Measurements from ENCODE around the gene ENG.

The ENG gene

DNA sequence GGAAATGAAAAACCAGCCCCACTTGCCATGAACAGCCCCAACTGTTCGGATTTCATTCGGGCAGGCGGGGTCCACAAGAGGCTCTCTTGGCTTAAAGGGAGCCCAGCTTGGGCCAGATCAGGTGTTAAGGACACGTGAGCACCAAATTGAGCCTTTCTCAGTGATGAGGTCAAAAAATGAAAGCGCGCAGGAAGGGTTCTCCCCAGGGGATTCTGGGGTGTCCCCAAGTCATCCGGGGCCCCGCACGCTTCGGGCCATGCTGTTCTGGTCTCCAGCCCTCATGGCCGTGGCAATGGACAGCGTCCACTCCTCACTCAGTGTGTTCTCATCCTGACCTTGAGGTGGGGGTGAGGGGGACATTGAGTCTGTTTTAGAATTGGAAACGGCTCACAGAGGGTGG, 12.1 kb upstream of the ENG start:
- DNase-seq (ENCODE audit: low read depth in 1 of 2, low spot score in 1 of 2) = no peak

DNA sequence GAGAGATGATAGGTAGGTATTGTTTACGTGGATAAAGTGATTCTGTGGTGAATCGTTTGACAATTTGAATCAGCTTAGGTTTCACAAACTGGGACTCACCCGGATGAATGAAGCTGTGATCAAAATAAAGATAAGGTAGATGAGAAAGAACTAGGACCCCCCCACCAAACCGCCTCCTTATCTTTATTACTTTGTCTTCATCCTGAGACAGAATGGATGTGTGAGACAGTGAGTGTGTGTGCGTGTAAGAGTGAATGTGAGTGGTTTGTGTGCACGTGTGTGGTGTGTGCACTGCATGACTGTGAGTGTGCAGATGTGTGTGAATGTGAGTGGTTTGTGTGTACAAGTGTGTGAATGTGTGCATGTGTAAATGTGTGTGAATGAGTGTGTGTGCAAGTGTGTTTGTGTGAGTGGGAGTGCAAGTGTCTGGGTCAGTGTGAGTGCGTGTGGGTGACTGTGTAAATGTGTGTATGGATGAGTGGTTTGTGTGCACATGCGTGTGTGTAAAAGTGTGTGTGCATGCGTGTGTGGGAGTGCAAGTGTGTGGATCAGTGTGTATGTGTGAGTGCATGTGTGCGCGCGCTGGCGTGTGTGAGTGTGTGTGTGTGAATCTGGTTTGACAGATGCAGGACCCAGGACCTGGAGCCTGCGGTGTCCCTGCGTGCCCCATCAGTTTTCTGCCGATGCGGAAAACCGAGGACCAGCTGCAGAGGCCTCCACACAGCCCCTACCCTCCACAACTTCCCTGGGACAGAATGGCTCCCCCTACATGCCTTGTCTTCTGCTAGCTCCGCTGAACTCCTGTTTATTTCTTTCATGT, 11.4 kb upstream of the ENG start:
- no peak for DNase-seq (ENCODE audit: low read depth in 1 of 2, low spot score in 1 of 2)

DNA sequence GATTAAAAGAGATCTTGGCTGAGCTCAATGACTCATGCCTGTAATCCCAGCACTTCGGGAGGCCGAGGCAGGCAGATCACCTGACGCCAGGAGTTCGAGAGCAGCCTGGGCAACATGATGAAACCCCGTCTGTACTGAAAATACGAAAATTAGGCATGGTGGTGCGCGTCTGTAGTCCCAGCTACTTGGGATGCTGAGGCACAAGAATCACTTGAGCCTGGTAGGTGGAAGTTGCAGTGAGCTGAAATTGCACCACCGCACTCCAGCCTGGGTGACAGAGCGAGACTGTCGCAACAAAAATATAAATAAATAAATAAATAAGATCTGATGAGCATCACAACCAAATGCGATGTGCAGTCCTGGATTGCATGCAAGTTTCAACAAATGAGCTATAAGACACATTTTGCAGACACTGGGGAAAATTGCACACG, 8.7 kb upstream of the ENG start:
- DNase-seq (ENCODE audit: low read depth in 1 of 2, low spot score in 1 of 2) = no peak

DNA sequence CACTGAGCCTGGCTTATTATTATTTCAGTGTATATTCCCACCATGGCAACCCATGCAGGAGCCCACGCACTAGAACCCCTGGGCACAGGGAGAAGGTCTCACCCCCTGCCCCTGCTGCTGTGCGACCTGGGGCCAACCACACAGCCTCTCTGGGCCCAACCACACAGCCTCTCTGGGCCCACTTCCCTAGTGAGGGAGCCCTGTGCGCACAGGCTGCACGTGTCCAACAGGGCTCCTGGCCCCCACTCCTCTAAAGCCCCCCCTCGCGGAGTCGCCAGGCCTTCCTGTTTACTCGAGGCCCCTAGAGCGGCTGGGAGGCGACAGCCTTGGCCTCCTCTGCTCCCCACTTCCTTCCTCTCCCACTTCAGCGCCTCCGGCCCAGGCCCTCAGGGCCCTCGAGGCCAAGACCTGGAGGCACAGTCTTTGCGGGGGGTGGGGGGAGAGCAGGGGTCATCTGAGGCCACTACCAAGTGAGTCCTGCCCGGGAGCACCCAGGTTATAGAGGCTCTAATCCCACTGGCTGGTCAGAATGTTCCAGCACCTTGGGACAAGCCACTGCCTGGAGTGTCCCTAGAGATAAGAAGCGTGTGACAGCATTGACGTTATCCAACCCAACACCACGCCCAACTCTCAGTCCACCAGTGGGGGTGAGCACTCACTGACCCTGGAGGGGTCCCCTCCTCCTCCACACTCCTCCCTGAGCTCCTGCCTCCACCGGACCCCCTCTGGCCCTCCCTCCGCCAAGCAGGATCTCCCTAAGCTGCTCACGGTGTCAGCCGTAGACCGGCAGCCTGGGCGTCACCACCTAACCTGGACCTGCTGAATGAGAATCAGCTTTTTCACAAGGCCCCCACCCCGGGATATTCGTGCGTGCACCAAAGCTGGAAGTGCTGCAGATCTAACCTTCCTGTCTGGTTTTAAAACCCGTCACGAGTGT, 7.9 kb upstream of the ENG start:
- peak in 1 of 2 donors; percentile 19 for DNase-seq (ENCODE audit: low read depth in 1 of 2, low spot score in 1 of 2)

DNA sequence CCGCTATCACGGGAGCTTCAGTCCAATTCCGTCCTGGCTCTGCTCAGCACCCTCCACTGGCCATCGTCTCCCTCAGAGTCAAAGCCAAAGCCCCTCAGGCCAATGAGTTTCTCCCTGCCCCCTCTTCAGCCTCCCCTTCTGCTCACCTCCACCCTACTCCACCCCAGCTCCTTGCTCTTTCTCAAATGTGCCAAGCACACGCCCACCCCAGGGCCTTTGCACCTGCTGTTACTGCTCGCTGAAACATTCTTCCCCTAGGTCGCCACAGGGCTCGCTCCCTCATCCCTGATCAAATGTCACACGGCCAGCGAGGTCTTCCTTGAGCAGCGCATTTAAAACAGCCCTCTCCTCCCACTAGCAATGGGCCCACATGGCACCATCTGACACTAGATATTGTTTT, 6.3 kb upstream of the ENG start:
- no peak for DNase-seq (ENCODE audit: low read depth in 1 of 2, low spot score in 1 of 2)

DNA sequence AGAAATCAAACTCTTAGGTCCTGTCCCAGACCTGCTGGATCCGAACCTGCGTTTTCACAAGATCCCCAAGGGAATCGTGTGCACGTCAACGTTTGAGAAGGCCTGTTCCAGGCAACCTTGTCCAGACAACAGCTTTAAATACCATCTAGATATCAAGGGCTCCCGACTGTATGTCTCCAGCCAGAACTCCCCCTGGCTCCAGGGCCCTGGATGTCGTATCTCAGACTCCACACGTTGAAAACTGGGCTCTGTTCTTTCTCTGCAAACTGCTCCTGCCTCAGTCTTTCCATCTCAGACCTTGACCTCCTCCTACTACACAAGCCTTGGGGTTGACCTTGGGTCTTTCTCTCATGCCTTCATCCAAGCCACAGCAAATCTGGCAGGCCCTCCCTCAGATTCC, 5.8 kb upstream of the ENG start:
- DNase-seq (ENCODE audit: low read depth in 1 of 2, low spot score in 1 of 2) = no peak

DNA sequence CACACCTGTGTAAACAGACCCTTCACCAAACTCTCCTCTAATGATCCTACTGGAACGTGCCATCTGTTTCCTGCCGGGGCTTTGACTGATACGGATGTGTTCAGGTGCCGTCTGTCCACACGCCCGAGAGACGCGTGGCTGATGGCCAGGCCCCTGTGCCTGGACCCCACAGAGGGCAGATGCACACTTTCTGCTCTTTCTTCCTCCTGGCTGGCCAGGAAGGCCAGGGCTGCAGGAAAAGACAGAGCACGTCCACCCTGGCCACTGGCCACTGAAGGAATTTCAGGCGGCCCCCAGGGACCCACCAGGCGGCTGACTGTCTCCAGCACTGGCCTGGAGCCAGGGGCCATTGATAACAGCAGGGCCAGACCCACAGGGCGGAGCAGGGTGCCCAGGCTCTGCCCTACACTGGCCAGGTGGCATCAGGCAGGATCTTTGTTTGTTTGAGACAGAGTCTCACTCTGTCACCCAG, 3.6 kb upstream of the ENG start:
- no peak for DNase-seq (ENCODE audit: low read depth in 1 of 2, low spot score in 1 of 2)

DNA sequence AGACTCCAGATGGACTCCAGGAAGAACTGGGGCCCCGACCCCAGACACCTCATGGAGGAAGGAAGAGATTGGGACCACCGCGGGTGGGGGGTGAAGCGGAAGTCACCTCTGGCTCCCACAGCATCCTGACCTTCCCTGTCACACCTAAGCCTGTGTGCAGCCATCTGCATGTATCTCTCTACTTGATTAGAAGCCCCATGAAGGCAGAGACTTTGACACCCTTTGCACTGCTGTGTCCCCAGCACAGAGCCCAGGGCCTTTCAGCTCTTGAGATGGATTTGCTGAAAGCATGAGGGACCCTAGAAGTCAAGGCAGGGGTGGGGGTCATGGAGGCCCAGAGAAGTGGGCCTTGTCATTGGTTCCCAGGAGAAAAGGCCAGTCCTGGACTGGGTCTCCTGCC, 2.8 kb upstream of the ENG start:
- DNase-seq (ENCODE audit: low read depth in 1 of 2, low spot score in 1 of 2) = no peak

DNA sequence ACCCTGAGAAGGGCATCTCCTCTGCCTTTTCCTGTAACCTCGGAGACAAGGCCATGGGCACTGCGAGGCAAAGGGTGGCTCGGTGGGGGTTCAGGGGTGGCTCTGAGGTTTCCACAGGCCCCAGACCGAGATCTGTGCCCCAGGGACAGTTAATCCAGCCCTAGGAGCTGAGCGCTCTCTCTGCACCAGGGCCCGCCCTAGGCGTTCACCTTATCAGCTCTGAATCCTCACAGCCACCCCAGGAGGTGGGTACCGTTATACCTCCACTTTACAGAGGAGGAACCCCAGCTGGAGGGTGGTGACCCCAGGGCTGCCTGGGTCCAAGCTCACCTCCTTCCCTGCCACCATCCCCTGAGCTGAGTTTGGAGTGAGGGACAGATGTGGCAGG, 2.3 kb upstream of the ENG start:
- DNase-seq (ENCODE audit: low read depth in 1 of 2, low spot score in 1 of 2) = no peak

DNA sequence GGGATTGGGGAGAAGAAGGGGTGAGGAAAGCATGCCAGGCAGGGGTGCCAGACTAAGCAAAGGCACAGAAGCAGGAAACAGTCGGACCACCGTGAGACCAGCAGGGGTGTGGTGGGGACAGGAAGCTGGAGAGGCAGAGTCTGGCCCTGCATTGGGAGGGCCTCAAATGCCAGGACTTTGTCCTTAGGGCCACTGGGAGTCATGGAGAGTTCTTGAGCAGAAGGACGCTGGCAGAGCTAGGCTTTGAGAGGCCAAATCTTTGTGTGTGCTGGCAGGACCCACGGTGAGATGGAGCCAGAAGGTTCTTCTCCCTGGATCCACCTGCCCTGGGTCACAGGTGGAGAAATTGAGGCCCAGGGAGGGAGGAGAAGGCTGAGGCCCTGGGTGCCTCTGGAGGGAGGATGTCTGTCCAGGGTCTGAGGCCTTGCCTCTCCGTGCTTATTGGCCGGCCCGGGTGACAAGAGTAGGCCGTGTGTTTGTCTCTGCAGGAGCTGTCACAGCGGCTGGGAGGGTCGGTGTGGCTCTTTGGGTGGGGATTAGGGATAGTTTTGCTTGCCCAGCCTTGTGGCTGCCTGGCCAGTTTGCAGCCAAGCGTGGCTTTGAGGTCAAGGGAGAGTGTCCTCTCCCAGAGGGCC, 1.8 kb upstream of the ENG start:
- DNase-seq (ENCODE audit: low read depth in 1 of 2, low spot score in 1 of 2) = no peak

DNA sequence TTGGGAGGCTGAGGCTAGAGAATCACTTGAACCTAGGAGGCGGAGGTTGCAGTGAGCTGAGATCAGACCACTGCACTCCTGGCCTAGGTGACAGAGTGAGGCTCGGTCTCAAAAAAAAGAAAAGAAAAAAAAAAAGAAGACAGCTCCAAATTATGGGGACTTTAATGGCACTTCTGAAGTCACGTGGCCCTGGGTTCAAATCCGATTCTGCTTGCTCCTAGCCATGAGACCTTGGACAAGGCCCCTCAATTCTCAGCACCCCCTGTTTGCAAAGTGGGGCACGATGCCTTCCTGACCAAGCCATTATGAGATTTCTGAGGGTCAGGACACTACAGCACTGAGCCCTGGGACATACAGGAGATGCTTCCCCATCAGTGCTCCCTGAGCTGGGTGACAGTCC, 1.1 kb upstream of the ENG start:
- no peak for DNase-seq (ENCODE audit: low read depth in 1 of 2, low spot score in 1 of 2)

DNA sequence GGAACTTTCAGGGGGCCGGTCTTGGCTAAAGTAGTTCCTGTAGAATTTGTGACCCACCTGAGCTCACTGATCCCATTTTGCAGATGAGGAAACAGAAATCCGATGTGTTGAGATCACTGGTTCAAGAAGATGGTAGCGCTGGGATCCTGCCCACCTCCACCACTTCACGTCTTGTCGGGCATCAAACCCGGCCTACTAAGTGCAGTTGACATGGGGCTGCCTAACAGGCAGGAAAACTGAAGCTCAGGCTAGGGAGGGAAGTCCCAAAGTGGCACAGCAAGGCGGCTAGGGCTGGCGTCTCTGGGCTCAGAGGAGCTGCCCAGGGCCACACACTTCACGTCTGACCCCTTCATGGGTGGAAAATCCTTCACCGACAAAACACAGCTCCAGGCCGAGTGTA, 502 bp upstream of the ENG start:
- DNase-seq (ENCODE audit: low read depth in 1 of 2, low spot score in 1 of 2) = no peak

DNA sequence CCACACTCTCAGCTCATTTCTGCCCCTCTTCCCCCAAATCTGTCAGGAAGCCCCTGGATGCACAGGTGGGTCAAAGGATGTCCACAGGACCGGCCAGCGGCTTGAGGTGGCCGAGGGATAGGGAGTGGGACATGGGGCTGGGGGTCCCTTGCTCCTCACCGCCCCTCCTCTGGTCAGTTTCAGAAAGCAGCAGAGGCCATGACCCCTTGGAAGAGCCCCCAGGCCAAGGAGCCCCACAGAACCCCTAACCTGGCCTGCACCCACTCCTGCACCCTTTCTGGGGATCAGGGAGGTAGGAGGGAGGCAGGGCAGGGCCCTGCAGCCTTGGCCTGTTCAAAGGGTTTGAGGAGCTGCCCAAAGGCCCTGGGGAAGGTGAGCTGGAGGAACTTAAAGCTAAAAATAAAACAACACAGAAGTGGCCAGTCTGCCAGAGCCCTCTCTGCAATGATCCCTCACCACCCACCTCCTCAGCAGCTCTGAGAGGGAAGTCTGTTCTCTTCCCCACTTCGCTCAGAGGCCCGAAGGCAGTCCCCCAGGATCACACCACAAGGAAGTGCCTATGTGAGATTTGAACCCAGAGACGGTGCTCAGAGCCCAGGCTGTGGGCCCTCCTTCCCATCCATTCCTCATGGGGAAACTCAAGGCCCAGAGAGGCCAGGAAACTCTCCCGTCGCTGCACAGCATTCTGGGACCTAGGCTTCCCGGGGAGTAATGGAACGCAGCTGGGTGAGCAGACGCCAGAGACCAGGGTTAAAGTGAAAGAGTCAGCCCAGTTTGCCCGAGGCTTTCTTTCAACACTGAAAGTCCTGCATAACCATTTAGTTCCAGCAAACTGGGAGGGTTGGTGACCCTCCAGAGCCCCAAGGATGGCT, 910 bp downstream of the ENG start:
- DNase-seq (ENCODE audit: low read depth in 1 of 2, low spot score in 1 of 2) = no peak

DNA sequence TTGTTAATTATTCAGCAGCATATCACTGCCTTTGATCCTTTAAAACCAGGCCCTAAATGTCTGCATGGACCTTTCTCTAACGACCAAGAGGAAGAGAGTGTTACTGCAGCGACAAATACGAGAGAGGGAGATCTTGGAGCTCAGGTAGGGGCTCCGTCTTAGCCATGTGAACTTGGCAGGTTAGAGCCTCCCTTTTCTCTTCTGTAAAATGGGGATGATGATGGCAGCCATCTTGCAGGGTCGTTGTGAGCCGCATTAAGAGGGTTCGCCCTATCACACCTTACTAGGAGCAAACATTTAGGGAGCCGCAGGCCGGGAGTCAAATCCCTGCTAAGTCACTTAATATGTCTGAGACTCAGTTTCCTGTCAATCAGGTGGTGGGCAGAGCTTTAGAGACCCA, 1.6 kb downstream of the ENG start:
- DNase-seq (ENCODE audit: low read depth in 1 of 2, low spot score in 1 of 2) = no peak

DNA sequence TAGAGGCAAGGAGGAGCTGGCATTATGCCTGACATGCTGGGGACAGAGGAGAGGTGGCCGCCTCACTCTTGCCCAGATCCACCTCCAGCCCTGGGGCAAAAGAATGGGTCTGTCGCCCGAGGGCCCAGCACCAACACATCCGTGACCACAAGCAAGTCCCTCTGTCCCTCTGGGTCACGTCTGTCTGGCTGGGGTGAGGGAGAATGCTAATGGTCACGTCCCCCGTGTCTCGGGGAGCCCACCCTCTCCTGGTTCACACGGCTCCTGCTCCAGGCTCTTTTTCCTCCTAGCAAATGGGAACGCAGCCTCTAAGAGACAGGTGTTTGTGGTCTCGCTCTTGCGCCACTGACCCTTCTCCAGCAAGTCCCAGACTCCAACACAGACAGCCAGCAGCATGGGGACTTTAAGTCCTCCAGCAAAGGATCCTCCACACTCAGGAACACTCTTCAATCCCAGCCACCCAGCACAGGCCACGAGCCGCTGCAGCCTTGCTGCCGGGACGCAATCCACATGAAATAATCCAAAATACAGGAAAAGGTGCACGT, 4.1 kb downstream of the ENG start:
- no peak for DNase-seq (ENCODE audit: low read depth in 1 of 2, low spot score in 1 of 2)

DNA sequence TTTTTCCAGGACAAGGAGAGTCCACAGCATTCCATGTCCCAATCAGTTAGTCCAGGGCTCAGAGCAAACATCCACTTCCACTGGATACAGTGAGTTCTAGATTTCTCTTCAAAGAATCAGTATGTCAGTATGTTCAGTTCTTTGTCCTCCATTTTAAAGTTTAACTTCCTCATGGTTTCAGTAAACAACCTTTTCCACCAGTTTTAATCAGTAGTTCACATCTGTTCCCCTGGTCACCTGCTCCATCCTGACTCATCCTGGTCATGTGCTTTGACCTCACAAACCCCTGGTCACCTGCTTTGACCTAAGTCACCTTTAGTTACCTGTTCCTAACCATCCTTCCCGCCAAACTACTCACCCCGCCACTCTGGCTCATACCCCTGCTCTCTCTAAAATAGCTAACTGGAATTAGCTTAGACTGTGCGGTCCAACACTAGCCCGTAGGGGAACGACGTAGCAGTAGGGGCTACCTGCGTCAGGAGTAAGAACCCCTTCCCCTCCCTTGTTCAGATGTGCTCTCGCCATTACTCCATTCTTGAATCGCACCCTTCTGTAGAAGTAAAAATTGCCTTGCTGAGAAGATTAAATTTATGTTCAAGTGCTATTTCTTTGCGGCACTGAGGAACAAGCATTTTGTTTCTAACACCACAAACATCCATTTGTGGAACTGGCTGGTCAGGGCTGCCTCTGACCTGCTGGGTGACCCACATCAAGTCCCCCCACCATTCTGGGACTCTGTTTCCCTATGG, 5.5 kb downstream of the ENG start:
- no peak for DNase-seq (ENCODE audit: low read depth in 1 of 2, low spot score in 1 of 2)

DNA sequence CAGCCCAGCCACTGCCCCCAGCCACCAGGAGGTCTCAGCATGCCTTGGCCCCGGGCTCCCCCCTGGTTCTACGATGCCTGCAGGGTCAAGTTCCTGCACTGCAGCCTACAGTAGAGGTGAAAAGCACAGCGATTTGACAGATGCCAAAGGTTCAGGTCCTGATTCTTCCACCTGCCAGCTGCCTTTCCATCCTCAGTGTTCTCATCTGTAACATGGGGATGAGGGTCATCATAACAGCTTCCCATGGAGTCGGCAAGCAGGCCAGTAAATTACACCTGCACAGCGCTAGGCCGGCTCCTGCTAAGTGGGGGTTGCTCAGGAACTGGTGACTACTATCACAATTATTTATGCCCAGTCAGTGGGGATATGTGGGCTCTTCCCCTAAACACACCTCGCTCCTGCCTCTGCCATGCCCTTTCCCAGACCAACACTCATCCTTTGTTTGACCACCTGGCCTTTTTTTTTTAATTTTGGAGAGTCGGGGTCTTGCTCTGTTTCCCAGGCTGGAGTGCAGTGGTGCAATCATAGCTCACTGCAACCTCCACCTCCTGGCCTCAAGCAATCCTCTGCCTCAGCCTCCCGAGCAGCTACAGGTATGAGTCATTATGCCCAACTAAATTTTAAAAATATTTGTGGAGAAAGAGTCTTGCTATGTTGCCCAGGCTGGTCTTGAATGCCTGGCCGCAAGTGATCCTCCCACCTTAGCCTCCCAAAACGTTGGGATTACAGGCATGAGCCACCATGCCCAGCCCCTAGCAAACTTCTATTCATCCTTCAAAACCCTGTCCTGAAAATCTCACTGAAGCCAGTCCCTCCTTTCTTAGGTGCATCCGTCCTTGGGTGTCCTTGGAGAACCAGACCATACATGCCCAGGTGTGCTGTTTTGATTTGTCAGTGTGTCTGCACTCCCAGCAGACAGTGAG, 6.4 kb downstream of the ENG start:
- DNase-seq (ENCODE audit: low read depth in 1 of 2, low spot score in 1 of 2) = no peak

DNA sequence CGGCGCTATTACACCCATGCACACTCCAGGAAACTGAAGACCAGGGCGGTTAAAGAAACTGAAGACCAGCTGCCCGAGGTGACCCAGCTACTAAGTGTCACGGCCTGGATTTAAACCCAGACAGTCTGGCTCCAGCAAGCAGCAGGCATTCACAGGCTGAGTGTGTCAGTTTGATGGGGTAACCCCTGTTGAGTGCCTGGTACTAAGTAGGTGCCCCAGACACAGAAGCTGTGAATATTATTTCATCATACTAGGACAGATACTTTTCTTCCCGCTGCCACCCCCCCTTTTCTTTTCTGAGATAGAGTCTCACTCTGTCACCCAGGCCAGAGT, 7.3 kb downstream of the ENG start:
- DNase-seq (ENCODE audit: low read depth in 1 of 2, low spot score in 1 of 2) = no peak
